NCI-H187 (cell line): ENCODE data around the gene SF3A1.

ENCODE experiments used
- DNase-seq, 2 experiments: peaks; one replicate each; lab custom pipeline; 2025; lab: John Stamatoyannopoulos, UW

SF3A1 gene

DNA sequence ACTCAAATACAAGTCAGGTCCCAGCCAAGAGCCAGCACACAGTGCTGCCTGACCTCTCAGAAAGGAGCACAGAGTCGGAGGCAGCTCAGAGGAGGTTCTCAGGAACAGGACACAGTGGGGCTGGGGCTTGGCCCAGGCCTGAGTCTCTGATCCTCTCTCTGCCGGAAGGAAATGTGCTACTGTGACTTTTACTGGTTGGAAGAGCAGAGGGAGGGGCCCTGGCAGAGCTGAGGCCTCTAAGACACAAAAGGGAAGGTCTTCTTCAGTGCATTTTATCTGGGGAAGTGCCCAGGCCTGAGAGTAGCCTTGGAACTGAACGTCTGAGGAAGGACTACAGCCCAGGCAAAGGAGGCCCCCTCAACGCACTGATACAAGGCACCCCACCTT is 51.2 kb downstream of the SF3A1 start:
- no peak for DNase-seq

DNA sequence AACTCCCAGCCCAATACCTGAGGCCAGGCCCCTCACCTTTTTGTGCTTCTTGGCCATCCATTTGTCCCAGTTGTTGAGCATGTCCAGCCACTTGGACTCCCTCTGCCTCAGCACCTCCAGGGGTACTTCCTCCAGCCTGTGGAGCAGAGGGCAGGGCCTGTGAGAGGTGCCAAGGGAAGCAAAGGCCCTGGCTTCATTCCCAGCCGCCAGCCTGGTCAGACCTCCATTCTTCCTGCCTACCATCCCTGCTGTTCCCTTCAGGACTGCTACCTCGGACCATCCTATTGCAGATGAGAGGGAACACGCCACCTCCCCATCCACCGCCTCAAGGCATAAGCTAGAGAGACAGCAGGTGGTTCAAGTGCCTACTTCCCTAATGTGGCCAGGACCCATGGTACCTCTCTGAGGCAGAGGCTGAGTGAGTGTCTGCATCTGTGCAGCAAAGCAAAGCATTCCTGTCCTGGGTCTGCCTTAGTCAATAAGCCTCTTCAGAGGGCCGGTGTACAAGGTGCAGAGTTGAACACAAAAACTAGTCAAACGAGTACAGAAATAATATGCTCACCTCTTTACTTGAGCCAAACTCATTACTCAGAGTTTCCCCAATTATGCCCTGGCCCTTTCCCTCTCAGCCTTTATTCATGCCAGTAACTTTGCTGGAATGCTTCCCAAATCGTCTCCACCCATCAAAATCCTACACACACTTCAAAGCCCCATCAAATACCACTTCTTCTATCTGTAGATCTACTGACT is 52.0 kb downstream of the SF3A1 start:
- no peak for DNase-seq

DNA sequence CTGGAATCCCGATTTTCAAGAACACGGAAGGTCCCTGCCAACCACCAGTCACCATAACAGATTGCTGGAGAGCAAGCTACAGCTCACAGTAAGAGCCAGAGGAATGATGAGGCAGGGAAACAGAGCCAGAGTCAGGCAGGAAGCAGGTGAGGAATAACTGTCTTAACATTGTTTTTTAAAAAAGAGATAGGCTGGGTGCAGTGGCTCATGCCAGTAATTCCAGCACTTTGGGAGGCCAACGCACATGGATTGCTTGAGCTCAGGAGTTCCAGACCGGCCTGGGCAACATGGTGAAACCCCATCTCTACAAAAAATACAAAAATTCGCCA is 53.9 kb downstream of the SF3A1 start:
- DNase-seq = no peak

DNA sequence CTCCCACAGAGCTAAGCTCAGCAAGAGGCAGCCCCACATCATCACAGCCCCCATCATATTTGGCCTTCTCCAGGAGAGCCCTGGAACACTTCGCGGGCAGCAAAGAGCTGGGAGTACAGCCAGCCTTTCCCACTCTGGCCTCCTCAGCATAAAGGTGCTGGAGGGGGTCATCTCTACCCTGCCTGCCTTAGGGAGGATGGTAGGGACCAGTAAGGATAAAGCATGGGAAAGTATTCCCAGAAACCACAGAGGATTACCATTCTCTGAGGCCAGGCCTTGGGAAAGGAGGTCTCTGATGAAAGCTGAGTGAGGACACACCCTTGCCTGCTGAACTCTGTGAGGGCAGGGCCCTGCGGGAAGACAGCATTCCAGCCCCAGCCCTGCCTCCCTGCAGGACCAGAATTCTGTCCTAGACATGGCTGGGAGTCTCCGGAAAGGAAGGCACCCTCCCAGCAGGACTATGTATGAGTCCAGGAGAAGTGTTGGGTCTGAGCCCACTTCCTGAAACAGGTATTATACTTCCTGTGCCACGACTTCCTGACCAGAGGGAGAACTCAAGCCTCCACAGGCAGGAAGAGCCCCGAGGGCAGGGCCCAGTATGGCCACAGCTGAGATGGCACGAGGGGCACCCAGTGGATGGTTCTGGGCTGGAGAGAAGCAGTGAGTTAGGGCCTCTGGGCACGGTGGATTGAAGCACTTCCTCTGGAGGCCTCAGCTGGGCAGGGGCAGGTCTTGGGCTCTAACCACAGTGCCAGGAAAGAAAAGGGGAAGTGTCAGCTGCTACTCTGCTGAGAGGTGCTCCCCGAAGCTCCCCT is 54.5 kb downstream of the SF3A1 start:
- DNase-seq = no peak

DNA sequence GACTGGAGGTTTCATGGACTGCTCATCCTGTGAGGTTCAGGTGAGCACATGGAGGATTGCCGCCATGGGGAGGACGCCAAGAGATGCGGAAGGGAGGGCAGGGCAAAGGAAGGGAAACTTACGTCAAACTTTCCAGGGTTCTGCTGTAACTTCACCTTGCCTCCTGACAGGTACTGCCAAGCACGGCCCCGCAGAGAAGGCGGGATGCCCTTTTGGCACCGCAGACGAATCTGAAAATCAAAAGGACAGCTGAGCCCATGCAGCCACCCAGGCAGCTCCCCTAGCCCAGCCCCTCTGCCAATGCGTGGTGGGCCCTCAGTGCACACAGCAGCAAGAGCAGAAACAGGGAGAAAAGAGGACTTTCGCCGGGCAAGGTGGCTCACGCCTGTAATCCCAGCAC is 57.4 kb downstream of the SF3A1 start:
- no peak for DNase-seq

DNA sequence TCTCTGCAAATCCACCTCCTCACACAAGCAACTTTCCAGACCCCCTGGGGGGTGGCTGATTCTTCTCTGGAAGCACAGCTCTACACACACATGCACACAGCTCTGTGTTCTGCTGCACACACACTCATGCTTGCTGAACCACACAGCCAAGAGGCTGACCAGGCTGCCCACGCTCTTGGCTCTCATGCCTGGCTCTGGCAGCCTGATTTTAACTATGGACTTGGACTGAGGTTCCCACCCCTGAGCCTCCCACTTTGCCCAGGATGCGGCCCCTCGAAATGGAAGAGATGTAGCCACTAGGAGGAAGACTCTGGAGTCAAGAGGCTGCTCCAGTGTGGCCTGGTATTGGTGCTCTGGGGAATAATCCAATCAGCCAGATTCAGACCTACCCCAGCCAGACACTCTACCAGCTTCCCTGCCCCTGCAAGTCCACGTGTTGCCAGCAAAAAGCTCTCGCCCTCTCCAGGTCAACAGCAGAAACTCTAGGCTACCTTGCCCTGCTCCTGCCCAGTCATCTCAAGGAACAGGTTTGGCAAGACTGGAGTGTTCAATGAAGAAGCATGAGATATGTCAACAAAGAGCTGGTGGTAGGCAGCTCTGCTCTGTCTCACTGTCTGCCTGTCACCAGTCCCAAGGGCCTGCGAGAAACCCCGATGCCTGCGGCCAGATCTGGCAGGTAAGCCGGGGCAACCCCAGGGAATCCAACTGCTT is 58.5 kb downstream of the SF3A1 start:
- DNase-seq = no peak

DNA sequence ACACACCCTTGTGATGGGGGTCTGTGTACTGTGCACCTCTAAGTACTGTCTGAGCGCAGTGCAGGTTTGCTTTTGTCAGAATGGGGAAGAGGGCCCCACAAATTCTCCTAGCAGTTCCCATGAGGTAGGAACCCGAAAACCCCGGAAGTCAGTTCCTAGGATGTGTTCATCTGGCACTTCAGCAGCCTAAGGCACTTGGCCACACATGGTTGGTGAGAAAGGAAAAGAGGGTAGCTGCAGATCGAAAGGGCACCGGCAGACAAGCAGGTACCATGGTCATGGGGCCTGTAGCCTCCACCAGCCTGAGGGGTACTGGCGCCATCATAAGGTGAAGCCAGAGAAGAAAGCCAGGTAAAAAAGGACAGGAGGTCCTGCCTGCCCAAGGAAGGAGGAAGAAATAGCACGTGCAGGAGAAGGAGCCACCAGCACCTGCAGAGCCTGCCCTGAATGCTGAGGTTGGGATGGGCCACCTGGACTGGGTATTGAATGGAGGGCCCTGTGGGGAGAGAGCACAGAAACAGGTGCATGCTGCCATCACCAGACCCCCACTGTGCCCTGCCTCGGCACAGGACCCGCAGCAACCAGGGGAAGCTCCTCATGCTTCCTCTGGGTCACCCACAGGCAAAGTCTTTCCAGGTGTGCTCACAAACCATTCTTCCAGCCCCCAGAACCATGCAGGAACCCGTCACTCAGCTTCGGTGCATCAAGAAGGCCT is 59.3 kb downstream of the SF3A1 start:
- no peak for DNase-seq

DNA sequence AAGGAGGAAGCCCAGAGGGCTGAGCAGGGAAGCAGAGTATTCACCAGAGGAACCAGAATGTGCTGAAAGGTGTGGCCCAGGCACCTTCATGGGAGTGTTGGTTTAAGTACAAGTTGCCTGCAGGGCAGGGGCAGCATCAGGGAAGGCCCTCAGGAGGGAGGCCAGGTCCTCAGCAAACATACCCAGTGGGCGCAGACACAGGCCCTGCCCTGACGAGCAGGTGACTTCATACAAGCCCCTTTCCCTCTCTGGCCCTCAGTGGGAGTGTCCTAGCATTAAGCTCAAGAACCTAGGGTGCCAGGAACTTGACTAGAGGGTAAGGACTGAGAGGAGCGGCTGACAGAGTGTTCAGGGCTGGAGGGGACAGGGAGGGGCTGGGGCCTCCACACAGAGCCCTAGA is 59.9 kb downstream of the SF3A1 start:
- DNase-seq = no peak

DNA sequence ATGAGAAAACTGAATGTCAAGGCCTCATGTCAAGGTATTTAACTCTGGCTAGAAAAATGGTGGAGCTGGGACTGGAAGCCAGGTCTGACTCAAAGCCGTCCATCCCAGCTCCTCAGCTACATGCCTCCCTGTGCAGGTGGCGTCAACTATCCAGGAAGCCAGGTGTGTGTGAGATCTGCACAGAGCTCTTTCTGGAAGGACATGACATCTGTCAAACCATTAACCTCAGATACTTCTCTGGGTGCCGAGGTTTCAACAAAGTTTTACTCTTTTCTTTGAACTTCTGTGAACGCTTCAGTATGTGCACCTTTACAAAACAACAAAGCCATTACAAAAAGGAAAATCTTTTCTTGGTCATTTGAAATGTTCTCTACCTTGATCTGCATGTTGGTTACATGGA is 60.4 kb downstream of the SF3A1 start:
- no peak for DNase-seq

DNA sequence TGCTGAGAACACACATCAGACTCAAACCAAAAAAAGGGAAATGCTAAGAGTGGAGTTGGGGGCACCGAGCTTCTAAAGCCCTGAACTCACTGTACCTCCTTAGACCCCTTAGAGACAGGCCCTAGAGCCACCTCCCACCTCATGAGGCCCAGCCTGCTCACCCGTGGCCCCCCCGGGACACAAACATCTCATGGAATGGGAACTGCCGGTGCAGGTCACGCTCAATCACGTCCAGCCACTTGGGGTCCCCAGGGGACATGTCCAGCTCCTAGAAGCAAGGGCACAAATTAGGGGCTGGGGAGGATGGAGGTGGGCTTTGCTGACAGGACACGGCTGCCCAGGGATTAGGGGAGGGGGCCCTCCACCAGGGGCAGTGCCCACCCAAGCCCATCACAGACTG is 61.1 kb downstream of the SF3A1 start:
- DNase-seq = no peak

DNA sequence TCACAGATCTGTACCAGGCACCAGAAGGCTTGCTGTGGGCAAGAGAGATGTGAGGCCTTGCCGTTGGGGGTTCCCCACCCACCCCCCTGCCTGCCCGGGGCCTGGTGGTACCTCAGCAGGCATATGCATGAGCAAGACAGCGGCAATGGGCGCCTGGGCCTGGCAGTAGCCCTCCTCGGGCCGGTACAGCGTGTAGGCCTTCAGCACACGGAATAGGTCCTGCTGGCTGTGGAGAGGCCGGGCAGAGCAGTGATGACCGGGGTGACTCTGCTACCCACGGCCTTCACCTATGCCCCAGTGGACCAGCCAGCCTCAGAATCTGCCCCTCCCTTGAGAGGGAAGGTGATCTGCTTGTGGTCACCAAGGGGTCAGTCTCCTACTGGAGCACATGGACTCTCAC is 61.9 kb downstream of the SF3A1 start:
- DNase-seq = no peak

DNA sequence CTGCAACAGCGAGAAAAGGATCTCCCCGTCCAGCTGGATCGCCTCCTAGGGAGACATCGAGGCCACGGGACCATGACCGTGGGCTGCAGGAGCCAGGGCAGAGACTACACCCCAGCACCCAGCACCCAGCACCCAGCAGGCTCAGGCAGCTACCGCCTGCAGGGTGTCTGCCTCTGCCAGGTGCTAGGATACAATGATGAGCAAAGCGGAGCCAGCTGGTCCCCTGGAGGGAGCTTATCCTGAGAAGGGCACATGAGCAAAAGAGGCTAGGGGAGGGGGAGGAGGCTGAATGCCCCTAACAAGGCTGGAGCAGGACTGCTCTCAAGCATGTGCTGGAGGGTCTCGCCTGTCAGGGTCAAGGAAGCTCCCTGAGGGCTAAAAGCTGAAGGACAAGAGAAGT is 62.6 kb downstream of the SF3A1 start:
- no peak for DNase-seq

DNA sequence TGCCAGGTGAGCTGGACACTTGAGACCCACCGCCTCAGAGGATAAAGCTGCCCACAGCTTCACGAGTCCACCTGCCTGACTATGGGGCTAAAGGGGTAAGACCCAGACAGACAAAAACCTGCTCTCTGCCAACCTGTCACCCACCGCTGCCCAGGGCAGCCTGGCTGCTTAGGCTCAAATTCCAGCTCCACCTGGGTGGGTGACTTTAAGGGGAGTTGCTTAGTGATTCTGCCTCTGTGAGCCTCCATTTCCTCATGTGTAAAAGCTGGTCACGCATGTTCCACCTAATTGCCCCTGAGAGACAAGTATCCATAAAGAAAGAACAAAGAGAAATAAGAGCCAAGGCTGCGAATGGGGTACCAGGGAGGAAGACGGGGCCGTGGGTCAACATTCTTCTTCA is 63.7 kb downstream of the SF3A1 start:
- no peak for DNase-seq

DNA sequence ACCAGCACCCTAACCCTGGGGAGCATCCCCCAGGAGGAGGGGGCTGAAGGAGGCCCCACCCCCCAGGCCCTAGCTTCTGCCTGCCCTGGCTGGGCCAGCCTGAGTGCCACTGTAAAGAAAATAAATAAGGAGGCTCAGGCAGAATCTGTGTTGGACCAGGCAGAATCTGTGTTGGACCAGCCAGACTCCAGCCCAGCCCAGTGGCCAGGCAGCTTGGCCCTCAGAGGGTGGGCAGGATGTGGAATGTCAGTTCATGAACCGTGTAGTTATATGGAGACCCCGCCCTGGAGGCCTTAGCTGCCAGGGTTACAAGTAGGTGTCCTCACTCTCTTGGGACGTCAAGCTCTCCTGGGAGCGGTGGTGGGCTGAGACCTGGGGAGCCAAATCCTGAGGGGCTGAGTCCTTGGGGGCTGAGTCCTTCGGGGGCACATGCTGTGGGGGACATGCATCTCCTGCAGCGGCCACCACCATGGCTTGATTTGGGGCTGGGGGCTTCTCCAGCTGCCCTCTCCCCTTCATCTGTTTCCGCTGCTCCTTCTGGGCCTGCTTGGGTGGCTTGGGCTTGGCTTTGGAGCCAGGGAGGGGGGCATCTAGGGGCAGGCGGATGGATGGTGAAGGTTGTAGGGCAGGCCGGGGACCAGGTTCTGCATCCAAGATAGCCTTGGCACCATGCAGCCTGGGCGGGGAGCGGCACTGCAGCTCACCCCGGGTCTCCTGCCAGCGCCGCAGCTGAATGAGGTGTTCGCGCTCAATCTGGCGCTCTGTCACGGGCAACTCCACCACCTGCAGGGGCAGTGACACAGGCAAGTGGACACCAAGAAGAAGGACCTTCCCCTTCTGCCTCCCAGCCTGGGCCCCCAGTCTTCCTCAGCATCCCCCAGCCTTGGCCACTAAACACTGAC is 64.4 kb downstream of the SF3A1 start:
- no peak for DNase-seq

DNA sequence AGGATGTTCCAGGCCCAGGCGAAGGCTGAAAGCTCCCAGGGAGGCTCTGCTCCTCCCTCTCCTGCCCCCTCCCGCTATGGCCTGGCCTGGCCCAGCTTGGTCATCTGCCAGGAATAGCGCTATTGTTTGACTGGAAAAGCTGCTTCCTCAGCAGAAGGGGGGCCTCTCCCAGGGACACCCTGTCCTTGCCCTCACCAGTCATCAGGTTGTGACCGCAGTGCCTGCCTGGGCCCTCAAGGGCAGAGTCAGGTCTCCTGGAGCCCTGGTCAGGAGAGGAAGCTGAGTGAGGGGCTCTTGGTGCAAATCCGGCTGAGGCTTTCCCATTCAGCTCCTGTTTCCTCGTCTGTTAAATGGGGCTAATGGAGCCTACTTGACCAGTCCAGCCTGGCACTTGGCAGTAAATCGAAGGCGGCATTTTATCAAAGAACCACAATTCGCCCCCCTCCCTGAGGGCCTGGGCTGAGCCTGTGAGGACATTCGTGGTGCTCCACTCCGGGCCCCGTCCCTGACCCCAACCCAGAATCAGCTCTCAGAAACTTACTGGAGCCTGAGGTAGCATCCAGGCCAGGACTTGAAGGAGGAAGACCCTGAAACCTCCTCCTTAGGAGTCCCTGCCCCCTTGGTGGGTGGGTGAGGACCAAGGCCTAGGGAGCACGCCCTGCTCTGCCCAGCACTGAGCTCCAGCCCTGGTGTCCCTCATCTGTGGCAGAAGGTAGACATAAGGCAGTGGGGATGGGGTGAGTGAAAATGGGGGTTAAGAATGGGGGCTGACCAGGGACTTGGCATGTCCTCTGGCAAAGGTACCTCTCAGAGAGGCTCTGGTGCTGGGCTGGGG is 65.4 kb downstream of the SF3A1 start:
- DNase-seq = no peak

DNA sequence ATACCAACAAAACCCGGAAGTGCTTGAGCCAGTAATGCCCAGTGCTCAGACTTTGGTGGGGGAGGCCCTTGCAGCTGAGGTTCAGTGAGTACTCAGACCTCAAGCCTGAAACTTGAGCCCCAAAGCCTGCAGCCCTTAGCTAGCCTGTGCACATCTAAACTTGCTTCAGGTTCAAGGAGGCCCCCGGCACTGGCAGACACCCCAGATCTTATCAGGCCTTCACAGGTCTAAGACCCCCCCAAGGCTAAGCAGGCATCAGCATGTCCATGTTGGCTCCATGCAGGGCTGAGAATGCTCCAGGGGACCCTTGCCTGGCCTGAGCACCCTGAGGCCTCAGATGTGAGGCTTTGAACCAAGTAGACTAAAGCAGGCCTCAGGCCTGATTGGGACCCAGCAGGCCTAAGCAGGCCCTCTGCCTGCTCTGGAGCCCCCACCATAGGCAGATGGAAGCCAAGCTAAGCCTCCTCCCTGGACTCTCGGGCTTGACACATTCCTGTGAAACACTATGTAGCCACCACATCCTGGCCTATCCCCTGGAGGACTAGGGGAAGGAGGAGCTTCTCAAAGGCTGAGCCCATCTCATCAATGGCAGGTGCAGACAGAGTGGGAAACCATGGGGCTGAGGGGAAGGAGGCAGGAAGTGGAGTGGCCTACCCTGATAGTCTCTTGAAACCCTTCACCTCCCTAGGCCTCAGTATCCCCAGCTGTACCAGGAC is 66.2 kb downstream of the SF3A1 start:
- DNase-seq = no peak

DNA sequence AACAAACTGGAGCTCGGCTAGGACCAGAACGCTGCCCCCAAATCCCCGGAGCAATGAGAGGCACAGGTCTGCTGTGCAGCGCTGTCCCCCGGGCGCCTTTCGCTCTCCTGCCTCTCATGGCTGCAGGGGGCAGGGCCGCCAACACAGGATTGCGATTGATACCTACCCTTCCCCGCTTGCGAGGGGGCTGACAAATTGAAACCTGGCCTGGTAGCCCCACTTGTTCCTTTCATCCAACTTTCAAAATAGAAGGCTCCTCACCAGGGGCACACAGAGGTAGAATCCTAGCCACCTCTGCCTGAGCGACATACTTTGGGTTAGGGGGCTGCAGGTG is 66.7 kb downstream of the SF3A1 start:
- no peak for DNase-seq

DNA sequence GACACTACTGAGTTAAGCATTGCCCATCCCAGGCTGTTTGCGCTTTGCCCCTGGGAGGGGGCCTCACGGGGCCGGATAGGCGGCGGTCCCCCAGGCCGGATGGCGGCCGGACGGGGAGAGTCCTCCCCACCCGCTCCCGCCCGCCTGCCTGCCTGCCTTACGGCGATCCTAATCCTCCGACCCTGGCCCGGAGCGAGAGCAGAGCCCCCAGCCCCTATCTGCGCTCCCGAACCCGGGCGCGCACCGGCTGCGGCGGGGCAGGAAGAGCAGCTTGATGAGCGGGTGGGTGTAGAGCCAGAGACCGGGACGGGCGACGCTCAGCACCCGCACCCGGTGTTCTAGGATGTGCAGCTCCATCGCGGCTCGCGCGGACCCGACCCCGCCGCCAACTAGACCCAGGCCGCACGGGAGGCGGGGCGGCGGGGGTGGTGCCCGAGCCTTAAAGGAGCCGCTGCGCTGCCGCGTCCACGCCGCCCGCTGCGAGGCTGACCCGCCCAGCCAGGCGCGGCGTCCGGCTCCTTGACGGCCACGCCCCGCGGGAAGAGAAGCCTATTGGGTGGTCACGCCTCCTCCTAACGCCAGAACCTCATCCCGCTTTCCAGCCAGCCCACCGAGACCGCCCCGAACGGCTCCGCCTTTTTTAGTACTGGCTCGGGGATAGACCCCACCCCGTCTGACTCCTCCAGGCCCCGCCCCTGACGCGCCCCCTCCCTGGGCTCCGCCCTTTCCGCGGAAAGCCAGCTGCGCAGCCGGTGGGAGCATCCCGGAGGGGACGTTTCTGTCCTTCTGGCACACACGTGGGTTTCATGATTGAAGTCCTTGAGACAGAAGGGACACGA is 67.3 kb downstream of the SF3A1 start, which contains the start of gene CASTOR1:
CASTOR1 (minus strand) TSS at position 365 of the 839 bp plus-strand sequence; CDS start at position 357, 8 bp downstream.
- peak; percentile 52 to 84 for DNase-seq
